MCF 10A (cell line): ENCODE results near the gene DNTTIP2. TPM values are rescaled to one million over a fixed set of nuclear protein-coding genes. Genes with fewer than 3 reads are reported as not detected.

Experiments used
- BruUV-seq: library from RNA; stranded (reverse); fragments of 400-500 nt; replicated peaks from 2 replicates; lab custom pipeline; 2021; lab: Mats Ljungman, UMichigan
- CTCF ChIA-PET: fragments of 300-600 bp; sonication (Branson Sonifier 250); formaldehyde crosslinking; extraction: SDS; loops from one replicate; lab custom pipeline; 2021; ENCODE audit warnings: antibody characterized with exemption, inconsistent platforms; lab: Yijun Ruan, JAX
- POLR2A ChIA-PET: fragments of 300-600, 350-650 bp; sonication (Branson Sonifier 250); formaldehyde crosslinking; extraction: SDS; loops from one replicate; lab custom pipeline; 2020; ENCODE audit warnings: antibody characterized with exemption, inconsistent platforms; lab: Yijun Ruan, JAX
- DNase-seq: peaks from one replicate; pipeline ENCODE4 v3.0.0-alpha.2; 2018; ENCODE audit not compliant: unreplicated experiment
- H3K27ac Mint-ChIP-seq: one replicate; pipeline ENCODE4 v1.8.0; 2022; ENCODE audit warnings: mild to moderate bottlenecking, low read depth, mixed read lengths; ENCODE audit not compliant: unreplicated experiment
- H3K27me3 Mint-ChIP-seq: one replicate; pipeline ENCODE4 v1.8.0; 2022; ENCODE audit warnings: mixed read lengths; ENCODE audit not compliant: insufficient read depth, unreplicated experiment
- H3K36me3 Mint-ChIP-seq: one replicate; pipeline ENCODE4 v1.8.0; 2022; ENCODE audit warnings: mild to moderate bottlenecking, moderate library complexity, mixed read lengths; ENCODE audit not compliant: insufficient read depth, unreplicated experiment
- H3K4me1 Mint-ChIP-seq: one replicate; pipeline ENCODE4 v1.8.0; 2022; ENCODE audit warnings: mixed read lengths; ENCODE audit not compliant: insufficient read depth, unreplicated experiment
- H3K4me3 Mint-ChIP-seq: one replicate; pipeline ENCODE4 v1.8.0; 2022; ENCODE audit warnings: mild to moderate bottlenecking, moderate library complexity, mixed read lengths; ENCODE audit not compliant: unreplicated experiment
- H3K9me3 Mint-ChIP-seq: one replicate; pipeline ENCODE4 v1.8.0; 2022; ENCODE audit warnings: mixed read lengths; ENCODE audit not compliant: unreplicated experiment
- CTCF ChIP-seq: fragments of 200-600 bp; IDR thresholded peaks from one replicate; pipeline ENCODE4 v1.8.0; 2022; ENCODE audit warnings: antibody characterized with exemption, mild to moderate bottlenecking; ENCODE audit not compliant: unreplicated experiment
- intact Hi-C: fragments of 100-400 bp; cut with micrococcal nuclease; formaldehyde crosslinking; loops from 2 replicates; pipeline ENCODE4 v1.14.1; 2022
- total RNA-seq: library from RNA; stranded (reverse); gene quantifications from 2 replicates; pipeline ENCODE4 v1.2.3, GENCODE V29; 2022

The DNTTIP2 gene
- total RNA-seq, 1 experiment from 2014 or later = 96.5 TPM

DNA sequence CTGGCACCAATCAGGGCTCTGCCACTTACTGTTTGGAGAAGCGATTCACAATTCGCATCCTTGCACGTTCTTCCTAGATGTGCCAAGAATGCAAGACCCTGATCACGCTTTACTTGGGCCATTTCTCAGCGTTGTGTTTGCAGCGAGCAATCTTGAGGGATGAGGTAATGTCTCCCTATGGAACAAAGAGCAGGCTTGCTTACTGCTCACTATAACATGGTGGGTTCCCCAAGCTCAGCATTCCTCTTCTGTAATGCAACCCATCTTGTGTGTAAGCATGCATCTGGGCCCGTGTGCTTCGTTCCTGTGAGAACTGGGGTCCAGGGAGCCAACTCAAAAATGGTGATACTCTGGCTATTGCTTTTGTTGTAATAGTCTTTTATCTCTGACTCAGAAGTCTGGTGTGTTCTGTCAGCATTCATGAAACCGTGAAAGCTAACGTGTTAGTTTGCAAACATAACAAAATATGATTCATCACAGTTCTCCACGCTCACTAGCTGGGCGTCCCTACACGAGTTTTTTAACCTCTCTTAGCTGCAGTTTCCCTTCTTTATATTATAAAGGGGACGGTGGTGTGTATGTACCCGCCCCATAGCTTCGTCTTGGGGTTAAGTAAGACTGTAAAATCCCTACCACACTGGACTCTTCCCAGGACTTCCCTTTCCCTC, 33.3 kb downstream of the DNTTIP2 start:
- Mint-ChIP-seq H3K36me3 (peaks cover 24% of the 10 kb centered on the region), H3K9me3 (no peaks in the 10 kb centered on the region), H3K27me3 (no peaks in the 10 kb centered on the region), H3K4me1 (peaks cover 7% of the 10 kb centered on the region), H3K4me3 (peak overlapping the region; percentile 96), H3K27ac (peak overlapping the region; percentile 92)
- ChIA-PET CTCF (interaction anchor here (0.5 to 8.4 kb wide), 15 partner anchors 17 to 728 kb away, joined by 3 to 146 read pairs (median 3); no protein-coding TSS in a partner anchor), POLR2A (interaction anchor here (0.6 to 4.4 kb wide), 56 partner anchors 10 to 936 kb away, joined by 3 to 51 read pairs (median 5); partner anchors contain the start of genes BCAR3, DNTTIP2, DR1 and FNBP1L)
- peak; percentile 82 for DNase-seq
- TF ChIP-seq CTCF = no peak
- intact Hi-C loops = loop anchor here (2.0 kb wide), 2 partner anchors 71 to 541 kb away; no protein-coding TSS in a partner anchor
- no TSS peak for BruUV-seq

DNA sequence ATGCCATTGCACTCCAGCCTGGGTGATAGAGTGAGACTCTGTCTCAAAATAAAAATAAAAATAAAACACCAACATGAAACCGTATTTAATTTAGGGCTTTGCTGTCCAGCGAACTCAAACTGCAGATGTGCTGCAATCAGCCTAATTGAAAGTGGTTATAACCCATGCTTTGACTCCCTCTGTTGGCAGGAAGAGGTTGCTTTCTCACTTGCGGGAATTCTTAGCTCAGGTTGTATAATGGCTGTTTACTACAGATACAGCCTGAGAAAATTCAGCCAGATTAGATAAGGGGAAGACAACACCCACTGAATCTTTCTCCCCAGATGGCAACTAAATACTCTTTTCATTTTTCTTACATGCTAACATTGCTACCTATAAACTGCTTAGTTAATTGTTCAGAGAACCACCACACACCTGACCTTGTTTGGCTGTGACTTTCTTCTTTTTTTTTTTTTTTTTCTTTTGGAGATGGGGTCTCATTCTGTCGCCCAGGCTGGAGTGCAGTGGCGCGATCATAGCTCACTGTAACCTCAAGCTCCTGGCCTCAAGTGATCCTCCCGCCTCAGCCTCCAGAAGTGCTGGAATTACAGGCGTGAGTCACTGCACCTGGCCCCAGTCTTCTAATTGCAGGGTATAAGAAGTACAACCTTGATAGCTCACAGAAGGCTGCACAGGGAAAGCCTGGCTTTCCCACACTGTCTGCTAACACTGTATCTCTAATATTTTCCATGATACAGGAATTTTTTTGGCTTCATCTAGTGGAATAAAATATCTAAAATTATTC, 34.6 kb downstream of the DNTTIP2 start:
- ChIA-PET CTCF (interaction anchor here (0.5 to 8.4 kb wide), 46 partner anchors 9 to 936 kb away, joined by 3 to 146 read pairs (median 4); partner anchors contain the start of gene BCAR3), POLR2A (interaction anchor here (0.7 to 4.4 kb wide), 17 partner anchors 16 to 764 kb away, joined by 3 to 44 read pairs (median 4); partner anchors contain the start of gene DNTTIP2)
- TSS peak; percentile 27 for BruUV-seq
- intact Hi-C loops = loop anchor here (1.0 to 2.0 kb wide), 5 partner anchors 31 to 540 kb away; no protein-coding TSS in a partner anchor
- Mint-ChIP-seq H3K36me3 (peaks cover 27% of the 10 kb centered on the region), H3K4me1 (peaks cover 13% of the 10 kb centered on the region), H3K4me3 (no peak overlapping the region), H3K27ac (peak overlapping the region; percentile 42), H3K27me3 (no peaks in the 10 kb centered on the region), H3K9me3 (no peaks in the 10 kb centered on the region)
- TF ChIP-seq CTCF = peak; percentile 75
- peak; percentile 83 for DNase-seq

DNA sequence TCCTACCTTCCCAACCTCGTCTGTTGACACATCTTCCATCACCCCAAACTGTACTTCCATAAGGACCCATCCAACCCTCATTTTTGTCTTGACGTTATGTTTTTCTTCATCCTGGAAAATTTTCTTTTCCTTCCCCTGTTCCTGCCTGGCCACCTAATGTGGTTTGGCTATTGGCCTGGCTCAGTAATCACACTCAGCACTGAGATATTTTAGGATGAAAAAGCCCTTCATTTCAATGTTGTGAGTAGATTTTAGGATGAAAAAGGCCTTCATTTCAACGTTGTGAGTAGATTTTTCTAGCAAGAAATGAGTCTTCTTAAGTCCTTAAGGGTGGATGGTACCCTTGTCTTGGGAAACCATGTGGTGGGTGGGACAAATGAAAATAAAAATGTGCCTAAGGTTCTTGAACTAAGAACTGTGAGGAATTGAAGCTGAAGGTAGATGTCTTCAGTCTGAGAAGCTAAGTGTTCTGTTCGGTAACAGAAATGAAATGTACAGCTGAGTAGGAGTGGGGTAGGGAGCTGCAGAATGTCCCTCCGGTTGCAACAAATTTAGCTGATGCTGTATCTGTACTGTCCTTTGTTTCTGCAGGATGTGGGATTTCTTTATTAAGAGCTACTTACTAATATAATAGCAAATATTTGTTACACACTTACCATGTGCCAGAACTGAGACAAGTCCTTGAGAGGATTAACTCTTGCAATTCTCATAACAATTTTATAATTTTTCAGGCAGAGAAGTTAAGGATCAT, 36.1 kb downstream of the DNTTIP2 start:
- no peak for DNase-seq
- CTCF ChIA-PET = interaction anchor here (0.6 to 8.4 kb wide), 16 partner anchors 15 to 544 kb away, joined by 3 to 146 read pairs (median 6); no protein-coding TSS in a partner anchor
- Mint-ChIP-seq H3K4me1 (peaks cover 16% of the 10 kb centered on the region), H3K9me3 (no peaks in the 10 kb centered on the region), H3K36me3 (peaks cover 26% of the 10 kb centered on the region), H3K27ac (no peak overlapping the region), H3K4me3 (no peak overlapping the region), H3K27me3 (no peaks in the 10 kb centered on the region)
- TF ChIP-seq CTCF = no peak
- POLR2A ChIA-PET = interaction anchor here (0.8 to 4.4 kb wide), 6 partner anchors 26 to 397 kb away, joined by 3 to 44 read pairs (median 14); no protein-coding TSS in a partner anchor
- no TSS peak for BruUV-seq
- intact Hi-C loops = no loop called here
